ENCODE measurements around the gene CROCC.
"Not testable (repeated sequence)": the region's sequence is repeated elsewhere in the genome, so short reads cannot be mapped to it uniquely, and the experiment has no call there.

The CROCC gene

GRCh38 chr1:16918936-16919665 is 2.6 kb upstream of the CROCC start:
- DNase-seq = not testable (repeated sequence)

- no peak for DNase-seq
These were observed 780 bp upstream of the CROCC start for GRCh38 chr1:16920951-16921350.

GRCh38 chr1:16922466-16922865 is 735 bp downstream of the CROCC start:
- DNase-seq = no peak

- no peak for DNase-seq
These were observed 1.2 kb downstream of the CROCC start for GRCh38 chr1:16922885-16923431.

- no peak for DNase-seq
These were observed 2.6 kb downstream of the CROCC start for GRCh38 chr1:16924216-16924918.

- DNase-seq = no peak
These were observed 3.3 kb downstream of the CROCC start for GRCh38 chr1:16924919-16925477.

- no peak for DNase-seq
These were observed 4.1 kb downstream of the CROCC start for GRCh38 chr1:16925635-16926490.

GRCh38 chr1:16926491-16927073 is 4.9 kb downstream of the CROCC start:
- DNase-seq = no peak

GRCh38 chr1:16927256-16927655 is 5.5 kb downstream of the CROCC start:
- no peak for DNase-seq

GRCh38 chr1:16927711-16928485 is 6.2 kb downstream of the CROCC start:
- DNase-seq = no peak

GRCh38 chr1:16929146-16930041 is 7.7 kb downstream of the CROCC start:
- DNase-seq = not testable (repeated sequence)

- not testable (repeated sequence) for DNase-seq
These were observed 9.6 kb downstream of the CROCC start for GRCh38 chr1:16931206-16931934.

GRCh38 chr1:16933945-16934344 is 12.2 kb downstream of the CROCC start:
- DNase-seq = not testable (repeated sequence)

GRCh38 chr1:16936580-16936979 is 14.8 kb downstream of the CROCC start:
- DNase-seq = not testable (repeated sequence)

GRCh38 chr1:16938351-16939321 is 16.9 kb downstream of the CROCC start:
- no peak for DNase-seq

- not testable (repeated sequence) for DNase-seq
These were observed 17.9 kb downstream of the CROCC start for GRCh38 chr1:16939386-16940180.

GRCh38 chr1:16944038-16944437 is 22.3 kb downstream of the CROCC start:
- DNase-seq = no peak

- DNase-seq = not testable (repeated sequence)
These were observed 23.8 kb downstream of the CROCC start for GRCh38 chr1:16945512-16945911.

Data from T1000 (cell line).